ENCODE data around the gene HCFC1R1.
A peak's percentile ranks its signal among the peaks of the same experiment; 100 is the strongest.
"Not testable (repeated sequence)": the region's sequence is repeated elsewhere in the genome, so short reads cannot be mapped to it uniquely, and the experiment has no call there.

Gene HCFC1R1

GRCh38 chr16:3023669-3024478 lies at the start of gene HCFC1R1, which contains the start of gene THOC6:
HCFC1R1 (minus strand) TSS chr16:3023942; CDS start chr16:3023941, 1 bp downstream.
THOC6 (plus strand) TSS chr16:3024035; CDS start chr16:3024327, 292 bp downstream.
- peaks cover 7 to 11% of the 10 kb centered on the region in 2 donors for H3K27me3 Mint-ChIP-seq
- peaks cover 43 to 81% of the 10 kb centered on the region in 2 donors for H3K4me1 Mint-ChIP-seq
- peak within 1 kb of the TSS; percentile 96 for H3K27ac Mint-ChIP-seq
- H3K4me3 Mint-ChIP-seq = peak within 1 kb of the TSS; percentile 77 to 81
- peaks cover 20 to 21% of the 10 kb centered on the region in 2 donors for H3K36me3 Mint-ChIP-seq
- ATAC-seq (replicated peaks) (peak; percentile 80 to 84), DNase-seq (peak; percentile 94)
- H3K9me3 Mint-ChIP-seq = no peaks in the 10 kb centered on the region

GRCh38 chr16:3073448-3073847 lies 49.7 kb upstream of the HCFC1R1 start:
- no peaks in the 10 kb centered on the region for H3K9me3 Mint-ChIP-seq
- no peak overlapping the region for H3K27ac Mint-ChIP-seq
- H3K4me1 Mint-ChIP-seq = peaks cover 24 to 42% of the 10 kb centered on the region in 2 donors
- DNase-seq = no peak
- H3K4me3 Mint-ChIP-seq = no peak overlapping the region
- ATAC-seq (replicated peaks) = no peak
- H3K36me3 Mint-ChIP-seq = no peaks in the 10 kb centered on the region
- H3K27me3 Mint-ChIP-seq = peaks cover 8 to 9% of the 10 kb centered on the region in 2 donors

- peak in 1 of 2 donors; percentile 21 for ATAC-seq (replicated peaks)
- not testable (repeated sequence) for H3K4me3 Mint-ChIP-seq, H3K27ac Mint-ChIP-seq, H3K27me3 Mint-ChIP-seq, DNase-seq, H3K36me3 Mint-ChIP-seq, H3K9me3 Mint-ChIP-seq
- H3K4me1 Mint-ChIP-seq = peaks cover 24 to 42% of the 10 kb centered on the region in 2 donors
Observed at GRCh38 chr16:3072576-3073263, 49.0 kb upstream of the HCFC1R1 start.

GRCh38 chr16:3072148-3072547 lies 48.4 kb upstream of the HCFC1R1 start:
- H3K36me3 Mint-ChIP-seq; H3K4me3 Mint-ChIP-seq; H3K9me3 Mint-ChIP-seq; DNase-seq; ATAC-seq (replicated peaks); H3K27ac Mint-ChIP-seq; H3K27me3 Mint-ChIP-seq: not testable (repeated sequence)
- peaks cover 27 to 46% of the 10 kb centered on the region in 2 donors for H3K4me1 Mint-ChIP-seq

GRCh38 chr16:3071655-3072054 lies 47.9 kb upstream of the HCFC1R1 start:
- no peaks in the 10 kb centered on the region for H3K36me3 Mint-ChIP-seq
- H3K4me1 Mint-ChIP-seq = peaks cover 27 to 46% of the 10 kb centered on the region in 2 donors
- no peak overlapping the region for H3K4me3 Mint-ChIP-seq
- DNase-seq (no peak), ATAC-seq (replicated peaks) (no peak)
- no peak overlapping the region for H3K27ac Mint-ChIP-seq
- no peaks in the 10 kb centered on the region for H3K9me3 Mint-ChIP-seq
- H3K27me3 Mint-ChIP-seq = peaks cover 8 to 9% of the 10 kb centered on the region in 2 donors

- no peak for DNase-seq
- Mint-ChIP-seq H3K27ac (no peak overlapping the region), H3K27me3 (peaks cover 8 to 9% of the 10 kb centered on the region in 2 donors), H3K9me3 (no peaks in the 10 kb centered on the region), H3K4me1 (peaks cover 25 to 41% of the 10 kb centered on the region in 2 donors), H3K36me3 (no peaks in the 10 kb centered on the region), H3K4me3 (no peak overlapping the region)
- ATAC-seq (replicated peaks) = no peak
Observed at GRCh38 chr16:3070608-3071111, 46.9 kb upstream of the HCFC1R1 start.

- not testable (repeated sequence) for H3K4me3 Mint-ChIP-seq; H3K27me3 Mint-ChIP-seq; ATAC-seq (replicated peaks); H3K27ac Mint-ChIP-seq; H3K9me3 Mint-ChIP-seq; DNase-seq; H3K36me3 Mint-ChIP-seq
- peaks cover 16 to 25% of the 10 kb centered on the region in 2 donors for H3K4me1 Mint-ChIP-seq
Observed at GRCh38 chr16:3069146-3069545, 45.4 kb upstream of the HCFC1R1 start.

GRCh38 chr16:3068487-3068886 lies 44.7 kb upstream of the HCFC1R1 start:
- H3K4me3 Mint-ChIP-seq = no peak overlapping the region
- no peak overlapping the region for H3K27ac Mint-ChIP-seq
- ATAC-seq (replicated peaks) = no peak
- peaks cover 10 to 19% of the 10 kb centered on the region in 2 donors for H3K4me1 Mint-ChIP-seq
- H3K27me3 Mint-ChIP-seq = peaks cover under 1 to 1% of the 10 kb centered on the region in 2 donors
- DNase-seq = no peak
- H3K36me3 Mint-ChIP-seq = no peaks in the 10 kb centered on the region
- no peaks in the 10 kb centered on the region for H3K9me3 Mint-ChIP-seq

- no peaks in the 10 kb centered on the region for H3K27me3 Mint-ChIP-seq
- no peak for ATAC-seq (replicated peaks)
- peaks cover 6% of the 10 kb centered on the region in 2 donors for H3K4me1 Mint-ChIP-seq
- H3K9me3 Mint-ChIP-seq = no peaks in the 10 kb centered on the region
- H3K27ac Mint-ChIP-seq = no peak overlapping the region
- H3K4me3 Mint-ChIP-seq = no peak overlapping the region
- no peak for DNase-seq
- no peaks in the 10 kb centered on the region for H3K36me3 Mint-ChIP-seq
Observed at GRCh38 chr16:3066440-3066748, 42.7 kb upstream of the HCFC1R1 start.

GRCh38 chr16:3065742-3066439 lies 42.1 kb upstream of the HCFC1R1 start:
- H3K9me3 Mint-ChIP-seq = no peaks in the 10 kb centered on the region
- H3K27ac Mint-ChIP-seq = no peak overlapping the region
- H3K4me1 Mint-ChIP-seq = peaks cover 6% of the 10 kb centered on the region in 2 donors
- H3K36me3 Mint-ChIP-seq = no peaks in the 10 kb centered on the region
- H3K27me3 Mint-ChIP-seq = no peaks in the 10 kb centered on the region
- ATAC-seq (replicated peaks) (no peak), DNase-seq (no peak)
- H3K4me3 Mint-ChIP-seq = no peak overlapping the region

GRCh38 chr16:3065069-3065741 lies 41.5 kb upstream of the HCFC1R1 start, which contains the start of gene IL32:
IL32 (plus strand) TSS chr16:3065640; CDS start chr16:3065812, 172 bp downstream.
- H3K36me3 Mint-ChIP-seq = no peaks in the 10 kb centered on the region
- H3K4me3 Mint-ChIP-seq = no peak within 1 kb of the TSS
- no peak within 1 kb of the TSS for H3K27ac Mint-ChIP-seq
- no peak for DNase-seq
- peaks cover 6% of the 10 kb centered on the region in 2 donors for H3K4me1 Mint-ChIP-seq
- H3K27me3 Mint-ChIP-seq = no peaks in the 10 kb centered on the region
- ATAC-seq (replicated peaks) = no peak
- H3K9me3 Mint-ChIP-seq = no peaks in the 10 kb centered on the region

GRCh38 chr16:3063625-3064386 lies 40.1 kb upstream of the HCFC1R1 start:
- H3K36me3 Mint-ChIP-seq = no peaks in the 10 kb centered on the region
- no peak overlapping the region for H3K4me3 Mint-ChIP-seq
- no peak for ATAC-seq (replicated peaks)
- H3K27ac Mint-ChIP-seq = no peak overlapping the region
- H3K27me3 Mint-ChIP-seq = no peaks in the 10 kb centered on the region
- no peak for DNase-seq
- H3K4me1 Mint-ChIP-seq = peaks cover 11 to 12% of the 10 kb centered on the region in 2 donors
- H3K9me3 Mint-ChIP-seq = no peaks in the 10 kb centered on the region

GRCh38 chr16:3062553-3062952 lies 38.8 kb upstream of the HCFC1R1 start:
- Mint-ChIP-seq H3K27me3 (no peaks in the 10 kb centered on the region), H3K4me3 (no peak overlapping the region), H3K27ac (no peak overlapping the region), H3K36me3 (peaks cover 0 to under 1% of the 10 kb centered on the region in 2 donors), H3K9me3 (no peaks in the 10 kb centered on the region), H3K4me1 (peaks cover 11 to 13% of the 10 kb centered on the region in 2 donors)
- DNase-seq (no peak), ATAC-seq (replicated peaks) (no peak)

Measured in stimulated activated naive B cell treated with anti-CD40 and anti-IgM and Interleukin-4, amounts not matched to agents 10 μg/mL and 1 μg/mL and 100 μg/mL, for 72 hours (primary cell).